B cell (primary cell): ENCODE data around the gene NINJ2.
"Not testable (repeated sequence)": the region's sequence is repeated elsewhere in the genome, so short reads cannot be mapped to it uniquely, and the experiment has no call there.

Source experiments
- CTCF ChIP-seq: fragments of 200-600 bp; IDR thresholded peaks from one replicate; pipeline ENCODE4 v1.8.0; 2022; ENCODE audit warnings: antibody characterized with exemption, mild to moderate bottlenecking
- EZH2 ChIP-seq: IDR thresholded peaks from 2 replicates; pipeline ENCODE4 v1.6.1; 2012; ENCODE audit warnings: borderline replicate concordance, low read depth, mild to moderate bottlenecking, moderate library complexity, low read length; ENCODE audit not compliant: insufficient read depth, poor library complexity, severe bottlenecking

- not testable (repeated sequence) for TF ChIP-seq CTCF, EZH2
Observed at GRCh38 chr12:641321-641720, 21.9 kb downstream of the NINJ2 start.
